ENCODE data around the gene ANKRD33. TPM values are rescaled to one million over a fixed set of nuclear protein-coding genes. Genes with fewer than 3 reads are reported as not detected.

ANKRD33 gene
- total and polyA plus RNA-seq, 2 experiments from 2014 or later = 0.27 to 1.7 TPM

GRCh38 chr12:51922762-51923505, 35.0 kb downstream of the ANKRD33 start:
- Mint-ChIP-seq H3K27ac (no peak overlapping the region), H3K9me3 (no peaks in the 10 kb centered on the region), H3K36me3 (ENCODE audit: low read depth) (no peaks in the 10 kb centered on the region), H3K4me1 (peaks cover 27% of the 10 kb centered on the region), H3K4me3 (peak overlapping the region; percentile 58; the same call in 2 of the 3 replicates), H3K27me3 (ENCODE audit: insufficient read depth, low read depth, poor library complexity) (peaks cover 13% of the 10 kb centered on the region)
- Histone ChIP-seq H3K27me3 (ENCODE audit: insufficient read depth) (peaks cover 14% of the 10 kb centered on the region), H3K9me2 (ENCODE audit: insufficient read depth) (no peaks in the 10 kb centered on the region), H3K4me2 (peak overlapping the region; percentile 76), H4K20me1 (replicated peaks; ENCODE audit: insufficient read depth) (no peaks in the 10 kb centered on the region), H3K4me3 (peak overlapping the region; percentile 47), H2AFZ (peak overlapping the region; percentile 99), H3K36me3 (ENCODE audit: insufficient read depth) (no peaks in the 10 kb centered on the region; the same call in 1 of the 2 replicates), H3F3A (replicated peaks; ENCODE audit: low read depth) (no peaks in the 10 kb centered on the region), H3K79me2 (replicated peaks; ENCODE audit: insufficient read depth) (no peaks in the 10 kb centered on the region), H3K27ac (ENCODE audit: low read depth) (no peak overlapping the region), H3K4me1 (ENCODE audit: insufficient read depth) (peaks cover 9% of the 10 kb centered on the region; the same call in 1 of the 2 replicates)
- ATAC-seq = peak; percentile 27
- peak; percentile 26 for DNase-seq (ENCODE audit: low spot score)
- TF ChIP-seq NANOG (IDR thresholded peaks at IDR 0.05; ENCODE audit: borderline replicate concordance) = no peak
- no peak for TF ChIP-seq ZNF331 (CRISPR knock-in tag; IDR thresholded peaks at IDR 0.05; ENCODE audit: low read depth)
- TF ChIP-seq ETS1 (IDR thresholded peaks at IDR 0.05) = no peak
- no peak for TF ChIP-seq STAT1 (IDR thresholded peaks at IDR 0.05; ENCODE audit: unreplicated experiment)

GRCh38 chr12:51923506-51924365, 35.8 kb downstream of the ANKRD33 start:
- Mint-ChIP-seq H3K27me3 (ENCODE audit: insufficient read depth, low read depth, poor library complexity) (peaks cover 13% of the 10 kb centered on the region), H3K4me1 (peaks cover 27% of the 10 kb centered on the region), H3K4me3 (peak overlapping the region; percentile 58; the same call in 2 of the 3 replicates), H3K27ac (no peak overlapping the region), H3K9me3 (no peaks in the 10 kb centered on the region), H3K36me3 (ENCODE audit: low read depth) (no peaks in the 10 kb centered on the region)
- H3K9me2 ChIP-seq (ENCODE audit: insufficient read depth) = no peaks in the 10 kb centered on the region
- peaks cover 14% of the 10 kb centered on the region for H3K27me3 ChIP-seq (ENCODE audit: insufficient read depth)
- H3K79me2 ChIP-seq (replicated peaks; ENCODE audit: insufficient read depth) = no peaks in the 10 kb centered on the region
- peaks cover 9% of the 10 kb centered on the region; the same call in 1 of the 2 replicates for H3K4me1 ChIP-seq (ENCODE audit: insufficient read depth)
- peak overlapping the region; percentile 47 for H3K4me3 ChIP-seq
- no peaks in the 10 kb centered on the region for H4K20me1 ChIP-seq (replicated peaks; ENCODE audit: insufficient read depth)
- peak overlapping the region; percentile 76 for H3K4me2 ChIP-seq
- ATAC-seq (peak; percentile 87), DNase-seq (ENCODE audit: low spot score) (peak; percentile 82)
- H2AFZ ChIP-seq = peak overlapping the region; percentile 99
- H3K36me3 ChIP-seq (ENCODE audit: insufficient read depth) = no peaks in the 10 kb centered on the region; the same call in 1 of the 2 replicates
- TF ChIP-seq CTCF (conservative IDR thresholded peaks at IDR 0.05; ENCODE audit: low read depth in 2 of 2) (peak; percentile 83 to 92), ZNF114 (CRISPR knock-in tag; IDR thresholded peaks at IDR 0.05) (no peak), NANOG (IDR thresholded peaks at IDR 0.05; ENCODE audit: borderline replicate concordance) (no peak), EZH2phosphoT487 (IDR thresholded peaks at IDR 0.05; ENCODE audit: unreplicated experiment) (no peak), STAT1 (IDR thresholded peaks at IDR 0.05; ENCODE audit: unreplicated experiment) (no peak), ZNF331 (CRISPR knock-in tag; IDR thresholded peaks at IDR 0.05; ENCODE audit: low read depth) (no peak), ETS1 (IDR thresholded peaks at IDR 0.05) (no peak)
- H3F3A ChIP-seq (replicated peaks; ENCODE audit: low read depth) = no peaks in the 10 kb centered on the region
- H3K27ac ChIP-seq (ENCODE audit: low read depth) = no peak overlapping the region
